ENCODE measurements around the gene BARHL1.

BARHL1 gene

GRCh38 chr9:132582276-132582785, at the start of gene BARHL1:
BARHL1 (plus strand) TSS chr9:132582606; CDS start chr9:132582798, 192 bp downstream.
- DNase-seq (ENCODE audit: low read depth), result no peak
- TF ChIP-seq CTCF (conservative IDR thresholded peaks at IDR 0.05; ENCODE audit: low read depth, low read length), result no peak
- no peak within 1 kb of the TSS for H3K4me3 ChIP-seq (ENCODE audit: low read length)

- no peak for DNase-seq (ENCODE audit: low read depth)
Measured at GRCh38 chr9:132534832-132535231, 47.6 kb upstream of the BARHL1 start.

GRCh38 chr9:132536124-132536523, 46.3 kb upstream of the BARHL1 start:
- DNase-seq (ENCODE audit: low read depth), result no peak
- no peak for TF ChIP-seq CTCF (conservative IDR thresholded peaks at IDR 0.05; ENCODE audit: low read depth, low read length)
- H3K4me3 ChIP-seq (ENCODE audit: low read length), result no peak overlapping the region

More at GRCh38 chr9:132534832-132535231, 47.6 kb upstream of the BARHL1 start:
- TF ChIP-seq CTCF (conservative IDR thresholded peaks at IDR 0.05; ENCODE audit: low read depth, low read length), result no peak
- no peak overlapping the region for H3K4me3 ChIP-seq (ENCODE audit: low read length)

DNA sequence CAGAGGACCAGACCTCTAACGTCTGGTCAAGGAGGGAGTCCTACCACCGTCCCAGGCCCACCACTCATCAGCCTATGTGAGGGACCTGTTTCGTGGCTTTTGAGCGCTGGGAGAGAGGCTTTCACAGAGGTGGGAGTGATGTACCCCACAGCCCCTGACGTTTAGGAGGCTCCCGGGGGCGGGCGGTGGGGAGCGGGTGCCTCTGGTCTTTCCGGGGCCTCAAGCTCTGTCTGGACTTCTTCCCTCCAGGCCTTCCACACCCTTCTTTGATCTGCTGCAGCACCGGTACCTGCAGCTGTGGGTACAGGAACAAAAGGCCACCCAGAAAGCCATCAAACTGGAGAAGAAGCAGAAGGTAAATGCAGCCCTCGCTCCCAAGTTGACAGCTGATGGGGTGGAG, 45.1 kb upstream of the BARHL1 start:
- H3K4me3 ChIP-seq (ENCODE audit: low read length), result no peak overlapping the region
- no peak for TF ChIP-seq CTCF (conservative IDR thresholded peaks at IDR 0.05; ENCODE audit: low read depth, low read length)
- no peak for DNase-seq (ENCODE audit: low read depth)

GRCh38 chr9:132538071-132538470, 44.3 kb upstream of the BARHL1 start:
- TF ChIP-seq CTCF (conservative IDR thresholded peaks at IDR 0.05; ENCODE audit: low read depth, low read length), result no peak
- no peak for DNase-seq (ENCODE audit: low read depth)
- no peak overlapping the region for H3K4me3 ChIP-seq (ENCODE audit: low read length)

DNA sequence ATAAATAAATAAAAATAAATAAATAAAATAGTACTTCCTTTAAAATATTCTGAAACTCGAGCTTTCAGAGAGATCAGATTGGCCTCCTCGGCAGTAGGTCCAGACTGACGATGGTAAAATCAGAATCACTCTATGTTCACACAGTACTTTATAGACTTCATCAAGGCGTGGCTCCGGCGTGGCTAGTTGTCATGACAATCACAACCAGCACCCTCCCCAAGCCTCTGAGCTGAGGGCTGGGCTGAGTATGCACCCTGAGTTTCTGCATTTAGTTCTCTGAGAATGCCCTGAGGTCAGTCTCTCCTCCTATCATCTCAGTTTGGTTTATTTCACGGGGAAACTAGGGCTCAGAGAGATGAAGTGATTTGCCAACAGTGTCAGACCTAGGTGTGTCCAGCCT, 43.3 kb upstream of the BARHL1 start:
- no peak for TF ChIP-seq CTCF (conservative IDR thresholded peaks at IDR 0.05; ENCODE audit: low read depth, low read length)
- H3K4me3 ChIP-seq (ENCODE audit: low read length), result no peak overlapping the region
- DNase-seq (ENCODE audit: low read depth), result no peak

- no peak for TF ChIP-seq CTCF (conservative IDR thresholded peaks at IDR 0.05; ENCODE audit: low read depth, low read length)
- no peak for DNase-seq (ENCODE audit: low read depth)
- H3K4me3 ChIP-seq (ENCODE audit: low read length), result no peak overlapping the region
Measured at GRCh38 chr9:132541051-132541450, 41.4 kb upstream of the BARHL1 start.
